Smooth muscle cell (in vitro differentiated cells): ENCODE results near the gene THEMIS. TPM values are rescaled to one million over a fixed set of nuclear protein-coding genes. Genes with fewer than 3 reads are reported as not detected.
"Not testable (repeated sequence)": the region's sequence is repeated elsewhere in the genome, so short reads cannot be mapped to it uniquely, and the experiment has no call there.

Experiments used
- DNase-seq: peaks from one replicate; lab custom pipeline; 2025; ENCODE audit not compliant: unreplicated experiment; lab: John Stamatoyannopoulos, UW
- H2AFZ ChIP-seq: fragments of 200-600 bp; sonication (generic); 2 replicates; pipeline ENCODE4 v1.6.0; 2016; ENCODE audit warnings: antibody characterized with exemption, low read depth, mild to moderate bottlenecking
- H3F3A ChIP-seq: fragments of 200-600 bp; sonication (generic); 2 replicates; pipeline ENCODE4 v1.6.0; 2017; ENCODE audit warnings: antibody characterized with exemption, low read depth
- H3K27ac ChIP-seq: fragments of 200-600 bp; sonication (generic); 2 replicates; pipeline ENCODE4 v1.5.1; 2016; ENCODE audit warnings: low read depth, mild to moderate bottlenecking
- H3K27me3 ChIP-seq: fragments of 200-600 bp; sonication (generic); 2 replicates; pipeline ENCODE4 v1.6.1; 2016; ENCODE audit warnings: low read depth, mild to moderate bottlenecking
- H3K36me3 ChIP-seq: fragments of 200-600 bp; sonication (generic); 2 replicates; pipeline ENCODE4 v1.5.1; 2016; ENCODE audit warnings: low read depth
- H3K4me1 ChIP-seq: fragments of 200-600 bp; sonication (generic); 2 replicates; pipeline ENCODE4 v1.5.1; 2016; ENCODE audit warnings: low read depth
- H3K4me2 ChIP-seq: fragments of 200-600 bp; sonication (generic); 2 replicates; pipeline ENCODE4 v1.6.0; 2016; ENCODE audit warnings: mild to moderate bottlenecking
- H3K4me3 ChIP-seq: fragments of 200-600 bp; sonication (generic); 2 replicates; pipeline ENCODE4 v1.5.1; 2016; ENCODE audit warnings: mild to moderate bottlenecking
- H3K79me2 ChIP-seq: fragments of 200-600 bp; sonication (generic); 2 replicates; pipeline ENCODE4 v1.6.0; 2016; ENCODE audit warnings: low read depth, mild to moderate bottlenecking
- H3K9ac ChIP-seq: fragments of 200-600 bp; sonication (generic); 2 replicates; pipeline ENCODE4 v1.6.0; 2016; ENCODE audit warnings: low read depth
- H3K9me3 ChIP-seq: fragments of 200-600 bp; sonication (generic); replicated peaks from 2 replicates; pipeline ENCODE4 v1.5.1; 2016; ENCODE audit warnings: low read depth
- H4K20me1 ChIP-seq: fragments of 200-600 bp; sonication (generic); 2 replicates; pipeline ENCODE4 v1.6.0; 2016; ENCODE audit warnings: low read depth
- WGBS: methylation state at CpG from one replicate; pipeline ENCODE4 v1.1.7; 2016; ENCODE audit warnings: low lambda C conversion rate; 5-methylcytosine and 5-hydroxymethylcytosine counted together
- polyA plus RNA-seq: library from polyadenylated mRNA; unstranded; fragments of >200 nt; fragmentation: Nextera tagmentation; extraction: Ambion mirVana; gene quantifications from 2 replicates; pipeline ENCODE4 v1.2.1, GENCODE V29; 2016
- total RNA-seq: library from RNA; depleted of rRNA; stranded (reverse); fragments of >200 nt; gene quantifications from 2 replicates; pipeline ENCODE4 v1.2.3, GENCODE V29; 2014
- TF ChIP-seq, protein P1 (sequence below): fragments of 200-600 bp; sonication (generic); IDR thresholded peaks from 2 replicates; pipeline ENCODE4 v1.5.1; 2017; ENCODE audit warnings: borderline replicate concordance, mild to moderate bottlenecking, antibody characterized with exemption; ENCODE audit not compliant: insufficient read depth, poor library complexity, severe bottlenecking

THEMIS gene
- total and polyA plus RNA-seq, 2 experiments from 2014 or later: not detected

GRCh38 chr6:127886603-127887002 is 14.3 kb downstream of the THEMIS start:
- 82% methylated on average over 3 of the region's 3 CpGs for WGBS
- Histone ChIP-seq H3K79me2 (no peaks in the 10 kb centered on the region), H4K20me1 (no peaks in the 10 kb centered on the region), H3K9me3 (no peaks in the 10 kb centered on the region), H3K9ac (no peak overlapping the region), H3K4me1 (no peaks in the 10 kb centered on the region), H3K4me2 (no peak overlapping the region), H3K27me3 (no peaks in the 10 kb centered on the region), H2AFZ (no peak overlapping the region), H3K36me3 (no peaks in the 10 kb centered on the region), H3K4me3 (no peak overlapping the region), H3K27ac (no peak overlapping the region), H3F3A (no peaks in the 10 kb centered on the region)
- TF ChIP-seq, protein P1, sequence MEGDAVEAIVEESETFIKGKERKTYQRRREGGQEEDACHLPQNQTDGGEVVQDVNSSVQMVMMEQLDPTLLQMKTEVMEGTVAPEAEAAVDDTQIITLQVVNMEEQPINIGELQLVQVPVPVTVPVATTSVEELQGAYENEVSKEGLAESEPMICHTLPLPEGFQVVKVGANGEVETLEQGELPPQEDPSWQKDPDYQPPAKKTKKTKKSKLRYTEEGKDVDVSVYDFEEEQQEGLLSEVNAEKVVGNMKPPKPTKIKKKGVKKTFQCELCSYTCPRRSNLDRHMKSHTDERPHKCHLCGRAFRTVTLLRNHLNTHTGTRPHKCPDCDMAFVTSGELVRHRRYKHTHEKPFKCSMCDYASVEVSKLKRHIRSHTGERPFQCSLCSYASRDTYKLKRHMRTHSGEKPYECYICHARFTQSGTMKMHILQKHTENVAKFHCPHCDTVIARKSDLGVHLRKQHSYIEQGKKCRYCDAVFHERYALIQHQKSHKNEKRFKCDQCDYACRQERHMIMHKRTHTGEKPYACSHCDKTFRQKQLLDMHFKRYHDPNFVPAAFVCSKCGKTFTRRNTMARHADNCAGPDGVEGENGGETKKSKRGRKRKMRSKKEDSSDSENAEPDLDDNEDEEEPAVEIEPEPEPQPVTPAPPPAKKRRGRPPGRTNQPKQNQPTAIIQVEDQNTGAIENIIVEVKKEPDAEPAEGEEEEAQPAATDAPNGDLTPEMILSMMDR: no peak
- no peak for DNase-seq

DNA sequence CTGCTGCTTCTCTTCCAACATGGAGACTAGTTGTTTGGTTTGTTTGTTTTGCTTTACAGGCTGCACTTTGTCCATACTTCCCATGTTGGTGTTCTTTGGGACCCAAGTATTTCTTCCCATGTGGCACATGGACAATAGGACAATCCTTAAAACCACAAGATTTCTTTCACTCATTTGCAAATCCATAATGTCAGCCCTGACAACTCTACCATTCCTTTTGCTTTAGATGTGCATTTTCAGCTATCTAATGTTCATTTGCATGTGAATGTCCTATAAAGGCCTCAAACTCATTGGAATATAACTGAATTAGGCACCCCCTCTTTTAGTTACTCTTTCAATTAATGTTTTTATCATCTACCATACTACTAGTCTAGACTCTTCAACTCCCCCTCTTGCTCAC is 16.7 kb downstream of the THEMIS start:
- Histone ChIP-seq H3K27ac (no peak overlapping the region), H2AFZ (no peak overlapping the region), H3K9ac (no peak overlapping the region), H4K20me1 (no peaks in the 10 kb centered on the region), H3K36me3 (no peaks in the 10 kb centered on the region), H3K4me1 (no peaks in the 10 kb centered on the region), H3K9me3 (no peaks in the 10 kb centered on the region), H3F3A (no peaks in the 10 kb centered on the region), H3K4me2 (no peak overlapping the region), H3K79me2 (no peaks in the 10 kb centered on the region), H3K4me3 (no peak overlapping the region), H3K27me3 (no peaks in the 10 kb centered on the region)
- DNase-seq: no peak
- TF ChIP-seq, protein P1: no peak

GRCh38 chr6:127881949-127882348 is 18.9 kb downstream of the THEMIS start:
- not testable (repeated sequence) for H4K20me1 ChIP-seq, H3F3A ChIP-seq, H3K79me2 ChIP-seq, H3K27ac ChIP-seq, DNase-seq, H3K36me3 ChIP-seq, H3K4me1 ChIP-seq, H3K4me2 ChIP-seq, H3K9me3 ChIP-seq, H3K9ac ChIP-seq, H2AFZ ChIP-seq, H3K27me3 ChIP-seq, H3K4me3 ChIP-seq

DNA sequence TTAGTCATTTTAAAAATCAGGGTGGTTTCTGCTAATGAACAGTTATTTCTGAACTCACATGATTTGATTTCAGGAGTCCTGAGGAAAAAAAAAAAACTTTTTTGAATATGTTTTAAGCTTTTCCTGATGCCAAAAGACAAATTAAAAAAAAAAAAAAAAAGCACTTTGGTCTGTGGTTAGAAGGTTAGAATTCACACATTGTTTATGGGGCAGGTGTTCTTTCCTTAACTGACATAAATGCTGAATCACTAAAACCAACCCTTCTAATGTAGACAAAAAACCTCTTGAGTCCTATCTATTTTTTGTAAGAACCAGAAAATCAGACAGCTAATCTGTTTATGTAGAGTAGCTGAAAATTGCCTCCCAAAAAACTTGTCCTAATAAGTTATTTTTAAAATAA is 20.4 kb downstream of the THEMIS start:
- Histone ChIP-seq H3K4me2 (no peak overlapping the region), H3K36me3 (no peaks in the 10 kb centered on the region), H3K27ac (no peak overlapping the region), H3K4me1 (no peaks in the 10 kb centered on the region), H3K27me3 (no peaks in the 10 kb centered on the region), H3F3A (no peaks in the 10 kb centered on the region), H3K79me2 (no peaks in the 10 kb centered on the region), H2AFZ (no peak overlapping the region), H3K9me3 (no peaks in the 10 kb centered on the region), H4K20me1 (no peaks in the 10 kb centered on the region), H3K4me3 (no peak overlapping the region), H3K9ac (no peak overlapping the region)
- TF ChIP-seq, protein P1: no peak
- DNase-seq: no peak
